HG03039 (cell line): ENCODE results near the gene BLCAP.
A peak's percentile ranks its signal among the peaks of the same experiment; 100 is the strongest.
"Not testable (repeated sequence)": the region's sequence is repeated elsewhere in the genome, so short reads cannot be mapped to it uniquely, and the experiment has no call there.

Experiments used
- ATAC-seq: cut with Tn5 transposase; IDR thresholded peaks from one replicate; pipeline ENCODE4 v1.9.1; 2021; ENCODE audit warnings: mild to moderate bottlenecking, moderate library complexity; ENCODE audit not compliant: unreplicated experiment

BLCAP gene, protein sequence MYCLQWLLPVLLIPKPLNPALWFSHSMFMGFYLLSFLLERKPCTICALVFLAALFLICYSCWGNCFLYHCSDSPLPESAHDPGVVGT

DNA sequence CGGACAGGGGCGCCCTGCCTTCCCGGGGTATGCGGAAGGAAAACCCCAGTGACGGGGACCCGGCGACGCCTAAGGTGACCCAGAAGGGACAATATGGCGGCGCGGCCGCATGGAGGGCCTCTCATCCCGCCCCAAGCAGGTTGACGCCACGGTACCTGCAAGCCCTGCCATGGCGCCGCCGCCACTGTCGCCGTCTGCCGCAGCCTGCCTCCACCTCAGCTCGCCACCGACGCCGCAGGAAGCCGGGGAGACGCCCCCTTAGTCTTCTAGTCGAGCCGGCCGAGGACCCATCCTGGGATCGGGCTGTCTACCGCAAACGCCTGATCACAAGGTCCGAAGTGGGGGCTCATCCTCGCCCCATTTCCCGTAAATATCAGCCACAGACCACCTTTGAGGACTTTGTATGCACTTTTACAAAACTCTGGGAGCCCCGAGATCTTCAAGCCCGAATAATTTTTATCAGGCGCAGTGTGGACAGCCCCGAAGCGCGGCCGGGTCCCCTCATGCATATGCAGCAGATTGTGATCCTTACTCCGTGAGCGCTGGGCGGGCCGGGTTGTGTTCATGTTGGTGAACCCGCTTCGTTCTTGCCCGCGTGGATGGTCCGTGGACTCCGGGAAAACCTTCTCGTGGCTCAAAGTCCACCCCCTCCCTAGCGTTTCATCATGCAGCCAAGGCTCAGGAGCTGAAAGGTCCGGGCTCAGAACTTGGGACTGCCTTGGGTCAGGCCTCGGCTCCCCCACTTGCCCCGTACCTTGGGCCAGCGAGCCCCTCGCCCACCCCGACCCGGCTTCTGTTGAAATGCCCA is at the start of gene BLCAP:
BLCAP (minus strand) TSS at position 239 of the 808 bp plus-strand sequence. CDS start 8,702 bp downstream, outside the sequence.
- peak; percentile 65 for ATAC-seq

GRCh38 chr20:37577436-37577835 is 49.8 kb upstream of the BLCAP start:
- not testable (repeated sequence) for ATAC-seq

DNA sequence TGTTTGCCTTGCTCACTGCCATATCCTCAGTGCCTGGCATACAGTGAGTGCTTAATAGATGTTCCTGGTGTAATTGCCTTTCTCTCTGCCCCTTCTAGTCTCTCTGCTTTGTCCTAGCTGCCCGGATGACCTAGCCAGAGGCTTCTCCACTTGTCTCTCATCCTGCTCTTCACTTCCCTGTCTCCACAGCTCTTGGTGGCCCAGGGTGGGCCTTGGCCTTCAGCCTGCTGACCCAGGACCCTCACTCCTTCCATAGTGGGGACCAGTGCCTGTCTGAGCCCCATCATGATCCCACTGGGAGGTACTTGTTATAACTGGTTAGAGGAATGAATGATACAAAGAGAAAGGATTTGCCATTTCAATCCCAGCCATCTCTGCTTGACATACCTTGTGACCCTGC is 49.2 kb upstream of the BLCAP start:
- ATAC-seq: no peak

DNA sequence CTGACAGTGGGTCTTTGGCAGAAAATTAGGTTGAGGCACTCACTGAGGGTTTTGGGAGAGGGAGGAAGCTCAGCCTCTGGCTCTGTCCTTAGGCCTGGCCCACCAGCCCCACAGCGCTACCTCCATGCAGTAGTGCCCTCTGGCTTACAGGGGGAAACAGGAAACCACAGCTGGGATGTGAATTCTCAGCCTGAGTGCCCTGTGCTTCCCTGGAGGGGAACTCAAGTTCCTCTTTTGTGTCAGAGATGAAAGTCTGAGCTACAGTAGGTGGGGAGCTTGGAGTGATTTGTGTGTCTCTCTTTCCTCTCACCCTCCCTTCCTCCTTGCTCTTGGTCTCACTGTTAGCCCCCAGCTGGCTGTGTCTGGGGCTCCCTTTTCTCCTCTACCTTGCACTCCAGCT is 48.2 kb upstream of the BLCAP start:
- no peak for ATAC-seq

- ATAC-seq: no peak
These were observed 46.7 kb upstream of the BLCAP start for GRCh38 chr20:37574199-37574890.

GRCh38 chr20:37573626-37574198 is 46.0 kb upstream of the BLCAP start:
- no peak for ATAC-seq

DNA sequence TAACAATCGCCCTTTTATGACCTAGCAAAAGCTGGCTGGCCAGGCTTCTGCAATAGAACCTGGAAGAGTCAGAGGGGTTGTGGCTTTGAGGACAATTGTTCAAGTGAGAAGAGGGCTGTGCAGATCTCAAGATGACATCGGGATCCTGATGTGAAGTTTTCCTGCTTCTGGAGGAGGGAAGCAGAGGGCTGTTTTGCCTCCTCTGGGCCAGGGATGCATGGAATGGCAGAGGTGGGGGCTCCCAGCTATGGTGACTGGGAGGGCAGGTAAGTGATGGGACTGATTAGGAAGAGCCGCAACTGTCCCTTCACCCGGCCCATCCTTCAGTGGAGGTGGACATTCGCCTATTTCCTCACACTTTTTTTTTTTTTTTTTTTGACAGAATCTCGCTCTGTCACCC is 43.4 kb upstream of the BLCAP start:
- no peak for ATAC-seq

DNA sequence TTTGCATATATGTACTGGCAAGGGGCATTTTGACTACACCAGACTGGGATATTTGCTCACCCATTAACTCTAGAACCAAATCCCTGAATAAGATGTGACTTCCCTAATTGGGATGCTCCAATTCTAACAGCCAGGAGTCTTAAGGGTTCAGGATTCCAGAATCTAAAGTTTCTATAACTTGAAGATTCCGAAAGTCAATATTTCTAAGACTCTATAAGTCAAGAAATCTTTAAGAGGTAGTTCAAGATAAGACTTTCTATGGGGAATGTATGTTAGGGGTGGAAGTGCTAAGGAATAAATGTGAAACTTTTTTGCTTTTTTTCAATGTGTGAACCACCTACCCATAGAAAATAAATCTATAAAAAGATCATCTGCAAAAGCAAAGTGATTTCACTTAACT is 42.7 kb upstream of the BLCAP start:
- ATAC-seq: no peak

DNA sequence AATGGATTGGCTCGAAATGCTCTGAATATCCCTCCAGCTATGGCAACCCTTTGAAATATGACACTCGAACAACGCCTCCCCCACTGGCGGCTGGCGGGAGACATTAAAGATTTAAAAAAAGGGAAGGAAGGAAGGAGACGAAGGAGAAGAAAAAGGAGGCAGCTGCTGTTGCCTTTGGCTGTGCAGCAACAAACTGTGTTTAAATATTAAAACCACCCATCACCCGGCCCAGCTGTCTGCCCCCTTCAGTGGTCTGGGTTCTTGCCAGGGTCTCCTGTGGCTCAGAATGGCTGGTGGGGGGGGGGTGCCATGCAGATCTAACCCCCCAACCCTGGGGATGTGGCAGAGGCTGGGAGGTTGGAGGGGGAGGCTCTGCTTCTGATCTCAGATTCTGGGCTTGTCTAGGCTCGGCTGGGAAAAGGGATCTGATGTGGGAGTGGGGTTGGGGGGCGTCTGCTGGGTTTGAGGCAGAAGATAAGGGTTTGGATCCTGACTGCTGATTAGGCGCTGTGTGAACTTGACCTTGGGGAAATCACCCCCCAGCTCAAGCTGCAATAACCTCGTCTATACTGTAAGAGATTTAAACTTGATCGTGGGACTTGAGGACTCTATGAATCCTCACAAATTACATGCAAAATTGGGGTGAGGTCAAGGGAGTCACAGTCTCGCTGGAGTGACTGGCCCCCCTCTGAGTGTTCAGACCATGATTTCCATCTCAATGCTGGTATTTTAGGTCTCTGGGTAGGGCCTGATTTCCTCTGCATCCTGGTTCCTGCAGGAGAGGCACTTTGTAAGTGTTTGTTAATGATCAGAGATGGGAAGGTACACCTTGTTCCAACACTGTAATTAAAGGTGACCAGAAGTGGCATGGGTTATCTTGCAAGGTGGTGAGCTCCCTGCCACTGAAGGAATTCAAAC is 40.3 kb upstream of the BLCAP start:
- ATAC-seq: no peak

- ATAC-seq: no peak
These were observed 39.6 kb upstream of the BLCAP start for GRCh38 chr20:37567331-37567665.

GRCh38 chr20:37566590-37567330 is 39.1 kb upstream of the BLCAP start:
- no peak for ATAC-seq

DNA sequence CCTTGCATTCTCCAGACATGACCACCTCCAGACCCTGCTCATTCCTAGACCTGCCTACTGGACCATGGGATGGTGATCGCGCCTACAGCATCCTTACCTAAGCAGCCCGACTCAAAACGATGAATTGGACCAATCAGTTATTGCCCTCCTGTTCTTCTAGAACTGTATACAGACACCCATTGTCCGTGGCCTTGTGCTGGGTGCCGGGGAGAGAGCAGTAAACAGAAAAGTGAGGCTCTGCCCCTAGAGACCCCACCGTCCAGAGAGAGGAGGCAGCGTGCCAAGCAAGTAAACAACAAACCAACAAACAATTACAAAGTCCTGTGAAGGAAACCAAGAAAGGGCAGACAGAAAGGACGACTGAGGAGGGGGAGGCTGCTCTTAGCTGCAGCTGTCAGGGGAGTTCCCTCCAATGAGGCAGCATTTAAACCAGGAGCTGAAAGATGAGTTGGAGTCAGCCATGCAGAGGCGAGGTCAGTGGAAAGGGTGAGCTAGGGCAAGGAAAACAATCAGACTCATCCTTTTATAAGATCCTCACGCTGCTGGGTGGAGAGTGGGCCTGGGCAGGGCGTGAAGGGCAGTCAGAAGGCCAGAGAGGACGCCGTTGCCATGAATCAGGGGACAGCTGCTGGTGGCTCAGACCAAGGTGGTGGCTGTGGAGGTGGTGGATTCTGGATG is 37.6 kb upstream of the BLCAP start:
- ATAC-seq: no peak

DNA sequence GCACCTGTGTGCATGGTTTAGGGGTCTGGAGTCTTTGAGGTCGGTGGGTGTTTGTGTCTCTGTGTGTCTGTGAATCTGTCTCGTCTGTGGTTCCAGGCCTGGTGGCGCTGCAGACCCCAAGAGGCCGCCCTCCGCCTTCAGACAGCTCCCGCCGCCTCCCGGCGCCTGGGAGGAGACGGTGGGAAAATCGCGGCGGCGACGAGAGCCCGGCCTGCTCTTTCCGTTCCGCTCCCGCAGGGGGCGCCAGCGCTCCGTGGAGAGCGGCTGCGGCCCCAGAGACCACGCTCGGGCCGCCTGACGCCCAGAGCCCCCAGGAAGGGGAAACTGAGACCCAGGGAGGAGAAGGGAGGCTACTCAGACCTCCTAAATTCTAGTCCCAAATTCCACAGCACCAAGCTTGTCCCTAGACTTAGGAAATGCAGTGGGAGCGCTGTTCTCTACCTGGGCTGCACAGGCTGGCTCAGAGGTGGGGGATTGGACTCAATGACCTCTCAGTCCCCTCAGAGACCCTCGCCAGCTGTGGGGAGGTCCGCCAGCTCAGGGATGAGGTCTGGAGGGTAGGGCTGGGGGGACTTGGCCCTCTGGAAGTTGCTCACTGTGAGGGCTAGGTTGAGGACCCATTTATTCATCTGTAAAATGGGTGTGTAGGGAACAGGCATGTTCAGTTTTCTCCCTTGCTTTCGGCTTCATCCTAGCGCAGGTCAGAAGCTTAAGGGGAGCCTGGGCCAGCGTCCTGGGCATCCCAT is 36.9 kb upstream of the BLCAP start:
- ATAC-seq: no peak

- ATAC-seq: no peak
These were observed 36.3 kb upstream of the BLCAP start for GRCh38 chr20:37564016-37564387.

DNA sequence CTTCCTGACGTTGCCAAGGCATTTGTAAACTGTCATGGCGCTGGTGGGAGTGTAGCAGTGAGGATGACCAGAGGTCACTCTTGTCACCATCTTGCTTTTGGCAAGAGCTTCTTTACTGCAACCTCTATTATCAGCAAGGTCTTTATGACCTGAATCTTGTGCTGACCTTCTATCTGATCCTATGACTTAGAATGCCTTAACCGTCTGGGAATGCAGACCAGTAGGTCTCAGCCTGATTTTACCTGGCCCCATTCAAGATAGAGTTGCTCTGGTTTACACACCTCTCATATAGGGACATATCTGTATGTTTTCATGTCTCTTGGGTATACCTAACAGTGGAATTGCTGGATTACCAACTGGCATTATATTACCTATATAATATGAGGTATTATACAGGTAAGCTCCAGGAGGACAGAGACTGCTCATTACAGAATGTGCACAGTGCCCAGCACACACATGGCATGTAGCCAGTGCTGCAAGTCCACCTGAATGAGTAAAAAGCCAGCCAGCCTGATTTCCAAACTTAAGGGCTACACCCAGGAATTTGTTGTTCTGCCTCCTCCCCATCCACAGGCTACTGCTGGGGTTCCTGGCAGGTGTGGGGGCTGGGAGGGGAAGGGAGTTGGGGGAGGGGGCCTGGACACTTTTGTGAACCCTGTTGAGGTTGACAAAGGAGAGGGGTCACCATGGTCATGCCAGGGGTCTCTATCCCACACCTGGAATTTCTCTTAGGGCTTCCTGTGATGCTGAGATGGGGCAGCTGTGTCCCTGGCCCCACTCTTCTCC is 35.2 kb upstream of the BLCAP start:
- ATAC-seq: no peak

DNA sequence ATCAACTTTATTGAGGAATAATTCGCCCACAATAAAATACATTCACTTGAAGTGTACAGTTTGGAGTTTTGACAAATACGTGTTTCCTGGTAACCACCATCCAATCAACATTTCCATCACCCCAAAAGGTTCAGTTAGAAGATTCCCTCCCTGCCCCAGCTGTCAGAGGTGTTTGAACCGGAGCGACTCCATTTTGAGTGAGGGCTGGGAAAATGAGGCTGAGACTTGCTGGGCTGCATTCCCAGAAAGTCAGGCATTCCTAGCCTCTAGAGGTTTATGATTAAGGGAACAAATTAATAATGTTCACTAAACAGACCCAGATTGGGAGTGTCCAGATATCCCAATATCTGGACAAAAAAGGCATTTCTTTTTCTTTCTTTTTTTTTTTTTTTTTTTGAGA is 33.0 kb upstream of the BLCAP start:
- no peak for ATAC-seq

DNA sequence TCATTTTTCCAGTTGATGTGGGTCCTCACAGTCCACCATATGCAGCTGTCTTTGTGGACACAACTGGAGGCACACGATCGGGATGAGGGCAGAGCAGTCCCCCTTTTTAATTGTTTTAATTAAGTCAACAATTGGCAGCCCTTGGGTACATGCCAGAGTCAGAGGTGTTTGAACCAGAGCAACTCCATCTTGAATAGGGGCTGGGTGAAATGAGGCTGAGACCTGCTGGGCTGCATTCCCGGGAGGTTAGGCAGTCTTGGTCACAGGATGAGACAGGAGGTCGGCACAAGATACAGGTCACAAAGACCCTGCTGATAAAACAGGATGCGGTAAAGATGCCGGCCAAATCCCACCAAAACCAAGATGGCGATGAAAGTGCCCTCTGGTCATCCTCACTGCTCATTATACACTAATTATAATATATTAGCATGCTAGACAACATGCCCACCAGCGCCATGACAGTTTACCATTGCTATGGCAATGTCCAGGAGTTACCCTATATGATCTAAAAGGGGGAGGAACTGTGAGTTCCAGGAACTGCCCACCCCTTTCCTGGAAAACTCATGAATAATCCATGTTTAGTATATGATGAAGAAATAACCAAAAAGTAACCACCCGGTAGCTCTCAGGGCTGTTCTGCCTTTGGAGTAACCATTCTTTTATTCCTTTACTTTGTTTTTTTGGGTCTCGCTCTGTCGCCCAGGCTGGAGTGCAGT is 31.8 kb upstream of the BLCAP start:
- ATAC-seq: no peak

DNA sequence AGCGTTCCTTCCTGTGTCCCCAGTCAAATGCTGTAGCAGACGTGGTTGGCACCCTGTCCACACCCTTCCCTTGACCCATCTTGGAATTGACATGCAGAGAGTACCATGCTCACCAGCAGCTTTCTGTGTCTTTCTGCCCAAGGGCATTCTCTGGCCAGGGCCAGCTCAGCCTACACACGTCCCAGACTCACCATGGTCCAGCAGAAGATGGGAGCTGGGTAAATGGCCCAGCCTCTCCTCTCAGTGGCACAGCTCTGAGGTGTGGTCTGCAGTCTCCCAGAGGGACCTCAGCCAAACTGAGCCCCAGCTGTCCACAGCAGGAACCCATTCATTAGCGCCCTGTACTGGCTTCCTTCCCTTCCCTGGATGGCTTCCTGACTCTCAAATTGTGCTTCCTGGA is 31.1 kb upstream of the BLCAP start:
- no peak for ATAC-seq
